B cell (primary cell): ENCODE data around the gene SFXN5. TPM values are rescaled to one million over a fixed set of nuclear protein-coding genes. Genes with fewer than 3 reads are reported as not detected.
A peak's percentile ranks its signal among the peaks of the same experiment; 100 is the strongest.

Source experiments
- ATAC-seq: fragments of 200-7000 bp; cut with Tn5 transposase; one replicate; pipeline ENCODE4 v1.10.0; 2021; ENCODE audit warnings: low read depth, mild to moderate bottlenecking, moderate number of reproducible peaks, moderate library complexity
- CTCF ChIA-PET: fragments of 350-600 bp; sonication (Branson Sonifier 250); formaldehyde crosslinking; loops from one replicate; lab custom pipeline; 2021; ENCODE audit warnings: antibody characterized with exemption, inconsistent platforms; lab: Charles Lee
- POLR2A ChIA-PET: fragments of 350-600 bp; sonication (Branson Sonifier 250); formaldehyde crosslinking; loops from one replicate; lab custom pipeline; 2021; ENCODE audit warnings: antibody characterized with exemption; lab: Charles Lee
- DNase-seq: peaks from one replicate; pipeline ENCODE4 v3.0.0; 2013
- H2AFZ ChIP-seq: 2 replicates; pipeline ENCODE4 v1.6.1; 2012; ENCODE audit warnings: mild to moderate bottlenecking, low read depth, low read length; ENCODE audit not compliant: insufficient read depth, poor library complexity, severe bottlenecking
- H3K27ac ChIP-seq, 2 donors: 1 replicate in 1 of 2; 2 replicates in 1 of 2; pipeline ENCODE4 v1.5.1; 2012 to 2013; ENCODE audit warnings: low read length in 2 of 2, mild to moderate bottlenecking in 2 of 2, moderate library complexity in 1 of 2
- H3K27me3 ChIP-seq, 4 experiments: fragments of 200-600 bp in 1 of 4; sonication (generic) in 1 of 4; replicated peaks in 1 of 4; 1 replicate in 2 of 4; 2 replicates in 2 of 4; pipeline versions ENCODE4 v1.6.1 to v1.7.0; 2013 to 2016; ENCODE audit warnings: low read length in 3 of 4, mild to moderate bottlenecking in 2 of 4, mixed read lengths in 1 of 4, moderate library complexity in 1 of 4; ENCODE audit not compliant: insufficient read depth in 4 of 4, control insufficient read depth in 3 of 4; ENCODE audit errors: control extremely low read depth in 1 of 4
- H3K36me3 ChIP-seq, 2 experiments: replicated peaks in 1 of 2; 1 replicate in 1 of 2; 2 replicates in 1 of 2; pipeline versions ENCODE4 v1.6.1 to v1.7.1; 2013; ENCODE audit warnings: low read length in 1 of 2; ENCODE audit not compliant: insufficient read depth in 2 of 2, control insufficient read depth in 1 of 2; ENCODE audit errors: control extremely low read depth in 1 of 2, extremely low read depth in 1 of 2
- H3K4me1 ChIP-seq, 2 donors: fragments of 200-600 bp in 1 of 2; sonication (generic) in 1 of 2; 1 replicate in 1 of 2; 2 replicates in 1 of 2; pipeline versions ENCODE4 v1.5.1 to v1.6.1; 2013 to 2017; ENCODE audit warnings: low read length in 2 of 2; ENCODE audit not compliant: control insufficient read depth in 2 of 2, insufficient read depth in 2 of 2
- H3K4me2 ChIP-seq: replicated peaks from 2 replicates; pipeline ENCODE3; 2012; ENCODE audit warnings: mild to moderate bottlenecking, low read depth, low read length; ENCODE audit not compliant: poor library complexity, severe bottlenecking
- H3K4me3 ChIP-seq, 5 experiments: fragments of 200-600 bp in 1 of 5; sonication (generic) in 1 of 5; 1 replicate in 3 of 5; 2 replicates in 2 of 5; pipeline versions ENCODE4 v1.5.1 to v1.7.0; 2011 to 2016; ENCODE audit warnings: low read length in 4 of 5, mild to moderate bottlenecking in 4 of 5, low read depth in 2 of 5, control low read depth in 1 of 5, moderate library complexity in 1 of 5; ENCODE audit not compliant: insufficient read depth in 1 of 5; ENCODE audit errors: control extremely low read depth in 1 of 5, extremely low read depth in 1 of 5
- H3K79me2 ChIP-seq: fragments of 200-600 bp; sonication (generic); one replicate; pipeline ENCODE4 v1.6.0; 2016; ENCODE audit warnings: low read length; ENCODE audit not compliant: control insufficient read depth, insufficient read depth
- H3K9ac ChIP-seq: fragments of 200-600 bp; sonication (generic); 2 replicates; pipeline ENCODE4 v1.6.1; 2017; ENCODE audit warnings: mild to moderate bottlenecking, low read length, moderate library complexity
- H3K9me3 ChIP-seq, 3 donors: one replicate each; pipeline versions ENCODE4 v1.6.1 to v1.7.1; 2013; ENCODE audit warnings: low read length in 2 of 3; ENCODE audit not compliant: control insufficient read depth in 2 of 3, insufficient read depth in 1 of 3; ENCODE audit errors: control extremely low read depth in 1 of 3
- H4K20me1 ChIP-seq: 2 replicates; pipeline ENCODE4 v1.6.0; 2012; ENCODE audit warnings: mild to moderate bottlenecking, low read length; ENCODE audit not compliant: insufficient read depth, control insufficient read depth, poor library complexity, severe bottlenecking
- H3K27ac Mint-ChIP-seq: one replicate; pipeline ENCODE4 v1.8.0; 2021; ENCODE audit warnings: mixed read lengths
- H3K27me3 Mint-ChIP-seq: one replicate; pipeline ENCODE4 v1.8.0; 2021; ENCODE audit warnings: mixed read lengths
- H3K4me1 Mint-ChIP-seq: one replicate; pipeline ENCODE4 v1.8.0; 2021; ENCODE audit warnings: mixed read lengths
- H3K4me3 Mint-ChIP-seq: one replicate; pipeline ENCODE4 v1.8.0; 2021; ENCODE audit warnings: mixed read lengths
- H3K9me3 Mint-ChIP-seq: one replicate; pipeline ENCODE4 v1.8.0; 2022; ENCODE audit warnings: mixed read lengths; ENCODE audit not compliant: insufficient read depth
- CTCF ChIP-seq: fragments of 200-600 bp; IDR thresholded peaks from one replicate; pipeline ENCODE4 v1.8.0; 2022; ENCODE audit warnings: antibody characterized with exemption, mild to moderate bottlenecking
- EZH2 ChIP-seq: IDR thresholded peaks from 2 replicates; pipeline ENCODE4 v1.6.1; 2012; ENCODE audit warnings: borderline replicate concordance, low read depth, mild to moderate bottlenecking, moderate library complexity, low read length; ENCODE audit not compliant: insufficient read depth, poor library complexity, severe bottlenecking
- WGBS: methylation state at CpG from one replicate; pipeline ENCODE4 v1.1.5; 2013; ENCODE audit warnings: missing lambda C conversion rate; ENCODE audit not compliant: insufficient coverage; 5-methylcytosine and 5-hydroxymethylcytosine counted together
- intact Hi-C: fragments of 100-400 bp; cut with micrococcal nuclease; formaldehyde crosslinking; loops from one replicate; pipeline ENCODE4 v1.10.0; 2022
- polyA plus RNA-seq: library from polyadenylated mRNA; depleted of rRNA; stranded (reverse); fragments of >200 nt; gene quantifications from 2 replicates; pipeline ENCODE4 v1.2.3, GENCODE V29; 2012
- total RNA-seq, 2 donors: library from RNA; stranded (reverse); fragments of 120-200 nt in 1 of 2; gene quantifications; 1 replicate in 1 of 2; 2 replicates in 1 of 2; pipeline versions ENCODE4 v1.2.3 to v1.2.4, GENCODE V29; 2013 to 2022

The SFXN5 gene
- total and polyA plus RNA-seq, 2 donors (not counting 1 experiment from before 2014, with no cell fraction given) = 8.0 to 16.9 TPM

- H3K27ac ChIP-seq = no peak overlapping the region
- POLR2A ChIA-PET = no interaction called here
- ATAC-seq = no peak
- H4K20me1 ChIP-seq = no peaks in the 10 kb centered on the region
- peaks cover 0 to 42% (median 0%) of the 10 kb centered on the region in 3 donors for H3K9me3 ChIP-seq
- peak overlapping the region; percentile 96 for H3K4me2 ChIP-seq
- Mint-ChIP-seq H3K27me3 (peaks cover 61% of the 10 kb centered on the region), H3K9me3 (no peaks in the 10 kb centered on the region), H3K4me1 (peaks cover 39% of the 10 kb centered on the region), H3K4me3 (peak overlapping the region; percentile 81), H3K27ac (no peak overlapping the region)
- CTCF ChIA-PET = interaction anchor here (1.0 kb wide), 1 partner anchor 262 kb away, joined by 4 read pairs; no protein-coding TSS in a partner anchor
- H3K4me3 ChIP-seq = peak overlapping the region in 3 of 5 experiments; percentile 37 to 53 (median 50)
- H3K9ac ChIP-seq = peak overlapping the region; percentile 67
- 10% methylated on average over 17 of the region's 26 CpGs for WGBS
- H3K27me3 ChIP-seq = peaks cover 0 to 76% (median 66%) of the 10 kb centered on the region in 4 experiments
- H3K79me2 ChIP-seq = no peaks in the 10 kb centered on the region
- intact Hi-C loops = loop anchor here (5.0 kb wide), 2 partner anchors 197 to 768 kb away; partner anchors contain the start of genes CYP26B1 and RAB11FIP5
- no peak for TF ChIP-seq EZH2
- no peak for TF ChIP-seq CTCF
- H2AFZ ChIP-seq = peak overlapping the region; percentile 40
- no peaks in the 10 kb centered on the region for H3K36me3 ChIP-seq
- H3K4me1 ChIP-seq = peaks cover 45 to 62% of the 10 kb centered on the region in 2 donors
- DNase-seq = peak; percentile 39
Measured at GRCh38 chr2:72915320-72915906, 156.1 kb downstream of the SFXN5 start.
